Measurements from ENCODE around the gene RHAG.

- TF ChIP-seq CTCF (IDR thresholded peaks at IDR 0.05) (no peak), POLR2AphosphoS5 (IDR thresholded peaks at IDR 0.05; ENCODE audit: low read depth, low read length) (no peak), TCF7L2 (IDR thresholded peaks at IDR 0.05; ENCODE audit: low read depth, low read length) (no peak), REST (IDR thresholded peaks at IDR 0.05; ENCODE audit: insufficient read depth in 1 of 2, low read depth in 2 of 2, low read length in 1 of 2) (no peak)
Measured at GRCh38 chr6:49635978-49636712, 494 bp downstream of the RHAG start.
